ENCODE data around the gene CXXC5.

GRCh38 chr5:139675213-139675612, 27.1 kb downstream of the CXXC5 start:
- TF ChIP-seq, protein P1, sequence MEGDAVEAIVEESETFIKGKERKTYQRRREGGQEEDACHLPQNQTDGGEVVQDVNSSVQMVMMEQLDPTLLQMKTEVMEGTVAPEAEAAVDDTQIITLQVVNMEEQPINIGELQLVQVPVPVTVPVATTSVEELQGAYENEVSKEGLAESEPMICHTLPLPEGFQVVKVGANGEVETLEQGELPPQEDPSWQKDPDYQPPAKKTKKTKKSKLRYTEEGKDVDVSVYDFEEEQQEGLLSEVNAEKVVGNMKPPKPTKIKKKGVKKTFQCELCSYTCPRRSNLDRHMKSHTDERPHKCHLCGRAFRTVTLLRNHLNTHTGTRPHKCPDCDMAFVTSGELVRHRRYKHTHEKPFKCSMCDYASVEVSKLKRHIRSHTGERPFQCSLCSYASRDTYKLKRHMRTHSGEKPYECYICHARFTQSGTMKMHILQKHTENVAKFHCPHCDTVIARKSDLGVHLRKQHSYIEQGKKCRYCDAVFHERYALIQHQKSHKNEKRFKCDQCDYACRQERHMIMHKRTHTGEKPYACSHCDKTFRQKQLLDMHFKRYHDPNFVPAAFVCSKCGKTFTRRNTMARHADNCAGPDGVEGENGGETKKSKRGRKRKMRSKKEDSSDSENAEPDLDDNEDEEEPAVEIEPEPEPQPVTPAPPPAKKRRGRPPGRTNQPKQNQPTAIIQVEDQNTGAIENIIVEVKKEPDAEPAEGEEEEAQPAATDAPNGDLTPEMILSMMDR (conservative IDR thresholded peaks at IDR 0.05 in 1 of 2, IDR thresholded peaks at IDR 0.05 in 1 of 2; ENCODE audit: extremely low read depth in 1 of 2, insufficient read depth in 1 of 2, low read depth in 1 of 2, low read length in 2 of 2): no peak
- no peak for TF ChIP-seq EZH2 (IDR thresholded peaks at IDR 0.05; ENCODE audit: borderline replicate concordance, low read length)
